ENCODE measurements around the gene RABGAP1L. TPM values are rescaled to one million over a fixed set of nuclear protein-coding genes. Genes with fewer than 3 reads are reported as not detected.

RABGAP1L gene
- total RNA-seq, 1 experiment from 2014 or later: 31.2 TPM

- in situ Hi-C loops (cut with HindIII; ENCODE audit: low pct_unique_long_range_greater_than_20kb, low sequenced_read_pairs): loop anchor here (25.0 kb wide), 1 partner anchor 479 kb away; no protein-coding TSS in a partner anchor
- DNase-seq (ENCODE audit: low read depth, low spot score): peak; percentile 73
Observed at GRCh38 chr1:174258148-174258550, 98.8 kb downstream of the RABGAP1L start.

GRCh38 chr1:174262349-174263241, 103.3 kb downstream of the RABGAP1L start:
- in situ Hi-C loops (cut with HindIII; ENCODE audit: low pct_unique_long_range_greater_than_20kb, low sequenced_read_pairs): loop anchor here (25.0 kb wide), 1 partner anchor 475 kb away; no protein-coding TSS in a partner anchor
- peak; percentile 80 for DNase-seq (ENCODE audit: low read depth, low spot score)

- in situ Hi-C loops (cut with HindIII; ENCODE audit: low pct_unique_long_range_greater_than_20kb, low sequenced_read_pairs): loop anchor here (25.0 kb wide), 1 partner anchor 472 kb away; no protein-coding TSS in a partner anchor
- peak; percentile 15 for DNase-seq (ENCODE audit: low read depth, low spot score)
Observed at GRCh38 chr1:174265282-174265681, 106.0 kb downstream of the RABGAP1L start.

GRCh38 chr1:174266476-174266875, 107.2 kb downstream of the RABGAP1L start:
- peak; percentile 28 for DNase-seq (ENCODE audit: low read depth, low spot score)
- in situ Hi-C loops (cut with HindIII; ENCODE audit: low pct_unique_long_range_greater_than_20kb, low sequenced_read_pairs): loop anchor here (25.0 kb wide), 1 partner anchor 471 kb away; no protein-coding TSS in a partner anchor

- peak; percentile 85 for DNase-seq (ENCODE audit: low read depth, low spot score)
- in situ Hi-C loops (cut with HindIII; ENCODE audit: low pct_unique_long_range_greater_than_20kb, low sequenced_read_pairs): loop anchor here (25.0 kb wide), 1 partner anchor 470 kb away; no protein-coding TSS in a partner anchor
Observed at GRCh38 chr1:174266991-174267612, 107.8 kb downstream of the RABGAP1L start.

GRCh38 chr1:174269989-174270651, 110.8 kb downstream of the RABGAP1L start:
- DNase-seq (ENCODE audit: low read depth, low spot score): no peak
- in situ Hi-C loops (cut with HindIII; ENCODE audit: low pct_unique_long_range_greater_than_20kb, low sequenced_read_pairs): loop anchor here (25.0 kb wide), 1 partner anchor 467 kb away; no protein-coding TSS in a partner anchor

GRCh38 chr1:174273190-174273589, 113.9 kb downstream of the RABGAP1L start:
- DNase-seq (ENCODE audit: low read depth, low spot score): no peak
- in situ Hi-C loops (cut with HindIII; ENCODE audit: low pct_unique_long_range_greater_than_20kb, low sequenced_read_pairs): loop anchor here (25.0 kb wide), 1 partner anchor 464 kb away; no protein-coding TSS in a partner anchor

GRCh38 chr1:174273776-174274175, 114.5 kb downstream of the RABGAP1L start:
- in situ Hi-C loops (cut with HindIII; ENCODE audit: low pct_unique_long_range_greater_than_20kb, low sequenced_read_pairs): loop anchor here (25.0 kb wide), 1 partner anchor 464 kb away; no protein-coding TSS in a partner anchor
- no peak for DNase-seq (ENCODE audit: low read depth, low spot score)

GRCh38 chr1:174274452-174274851, 115.1 kb downstream of the RABGAP1L start:
- in situ Hi-C loops (cut with HindIII; ENCODE audit: low pct_unique_long_range_greater_than_20kb, low sequenced_read_pairs): loop anchor here (25.0 kb wide), 1 partner anchor 463 kb away; no protein-coding TSS in a partner anchor
- no peak for DNase-seq (ENCODE audit: low read depth, low spot score)

- no peak for DNase-seq (ENCODE audit: low read depth, low spot score)
- in situ Hi-C loops (cut with HindIII; ENCODE audit: low pct_unique_long_range_greater_than_20kb, low sequenced_read_pairs): loop anchor here (25.0 kb wide), 1 partner anchor 462 kb away; no protein-coding TSS in a partner anchor
Observed at GRCh38 chr1:174274884-174275283, 115.6 kb downstream of the RABGAP1L start.

GRCh38 chr1:174276087-174276486, 116.8 kb downstream of the RABGAP1L start:
- in situ Hi-C loops (cut with HindIII; ENCODE audit: low pct_unique_long_range_greater_than_20kb, low sequenced_read_pairs): no loop called here
- DNase-seq (ENCODE audit: low read depth, low spot score): no peak

GRCh38 chr1:174284052-174284451, 124.7 kb downstream of the RABGAP1L start:
- in situ Hi-C loops (cut with HindIII; ENCODE audit: low pct_unique_long_range_greater_than_20kb, low sequenced_read_pairs): no loop called here
- DNase-seq (ENCODE audit: low read depth, low spot score): no peak

- no peak for DNase-seq (ENCODE audit: low read depth, low spot score)
- in situ Hi-C loops (cut with HindIII; ENCODE audit: low pct_unique_long_range_greater_than_20kb, low sequenced_read_pairs): no loop called here
Observed at GRCh38 chr1:174286042-174286441, 126.7 kb downstream of the RABGAP1L start.

GRCh38 chr1:174289644-174290310, 130.5 kb downstream of the RABGAP1L start:
- in situ Hi-C loops (cut with HindIII; ENCODE audit: low pct_unique_long_range_greater_than_20kb, low sequenced_read_pairs): no loop called here
- DNase-seq (ENCODE audit: low read depth, low spot score): no peak

GRCh38 chr1:174291059-174291458, 131.7 kb downstream of the RABGAP1L start:
- in situ Hi-C loops (cut with HindIII; ENCODE audit: low pct_unique_long_range_greater_than_20kb, low sequenced_read_pairs): no loop called here

GRCh38 chr1:174296309-174296708, 137.0 kb downstream of the RABGAP1L start:
- no peak for DNase-seq (ENCODE audit: low read depth, low spot score)
- in situ Hi-C loops (cut with HindIII; ENCODE audit: low pct_unique_long_range_greater_than_20kb, low sequenced_read_pairs): no loop called here

More at GRCh38 chr1:174291059-174291458, 131.7 kb downstream of the RABGAP1L start:
- DNase-seq (ENCODE audit: low read depth, low spot score): no peak

- DNase-seq (ENCODE audit: low read depth, low spot score): peak; percentile 16
- in situ Hi-C loops (cut with HindIII; ENCODE audit: low pct_unique_long_range_greater_than_20kb, low sequenced_read_pairs): no loop called here
Observed at GRCh38 chr1:174297351-174297750, 138.0 kb downstream of the RABGAP1L start.
